Transverse colon (tissue), 4 donors: ENCODE data around the gene ITGB7.

ENCODE experiments used
- POLR2AphosphoS5 ChIP-seq, 3 donors: sonication (generic); formaldehyde crosslinking; IDR thresholded peaks; one replicate each; pipeline ENCODE4 v1.6.1; 2016; ENCODE audit warnings: antibody characterized with exemption in 3 of 3
- TF ChIP-seq, protein P1 (sequence below), 5 experiments: fragments of 200-600 bp in 3 of 5; fragments of 450-650 bp in 2 of 5; sonication (generic) in 3 of 5; IDR thresholded peaks; 1 replicate in 2 of 5; 2 replicates in 3 of 5; pipeline ENCODE4 v1.5.1; 2016 to 2017; ENCODE audit warnings: antibody characterized with exemption in 5 of 5, inconsistent platforms in 3 of 5, mild to moderate bottlenecking in 2 of 5, moderate library complexity in 1 of 5

DNA sequence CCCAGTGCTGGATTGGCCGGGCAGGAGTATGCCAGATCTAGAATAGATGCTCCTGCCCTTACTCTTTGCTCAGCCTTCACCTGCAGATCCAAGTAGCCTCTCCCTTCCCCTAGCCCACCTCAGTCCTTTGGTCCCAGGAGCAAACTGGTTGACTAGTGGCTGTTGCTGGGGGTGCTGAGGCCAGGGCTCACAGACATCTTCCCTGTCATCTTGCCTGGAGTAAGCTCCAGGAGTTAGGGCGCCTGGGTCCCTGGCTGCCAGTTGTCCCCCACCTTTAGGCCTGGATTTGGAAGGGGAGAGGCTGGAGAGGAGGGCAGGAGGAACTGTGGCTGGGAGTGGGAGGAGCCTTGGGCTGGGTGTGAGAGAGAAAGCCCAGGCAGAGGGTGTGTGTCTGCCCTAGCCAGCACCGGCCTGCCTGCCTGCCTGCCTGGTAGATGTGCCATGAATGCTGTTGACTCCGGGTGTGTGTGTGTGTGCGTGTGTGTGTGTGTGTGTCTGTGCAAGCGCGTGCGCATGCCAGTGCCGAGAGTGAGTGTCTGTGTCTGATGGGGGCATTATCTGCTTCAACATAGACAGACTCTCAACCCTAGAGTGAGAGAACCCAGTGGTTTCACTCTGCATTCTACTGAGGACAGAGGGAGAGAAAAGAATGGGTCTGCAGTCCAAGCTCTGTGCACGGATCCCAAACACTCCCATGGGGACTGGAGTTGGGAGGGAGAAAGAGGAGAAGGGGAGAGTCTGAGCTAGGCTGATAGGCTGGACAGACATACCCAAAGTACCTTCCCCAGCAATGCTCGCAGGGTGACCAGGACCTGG, 25.8 kb upstream of the ITGB7 start:
- no peak for TF ChIP-seq POLR2AphosphoS5 (IDR thresholded peaks at IDR 0.05)
- TF ChIP-seq, protein P1, sequence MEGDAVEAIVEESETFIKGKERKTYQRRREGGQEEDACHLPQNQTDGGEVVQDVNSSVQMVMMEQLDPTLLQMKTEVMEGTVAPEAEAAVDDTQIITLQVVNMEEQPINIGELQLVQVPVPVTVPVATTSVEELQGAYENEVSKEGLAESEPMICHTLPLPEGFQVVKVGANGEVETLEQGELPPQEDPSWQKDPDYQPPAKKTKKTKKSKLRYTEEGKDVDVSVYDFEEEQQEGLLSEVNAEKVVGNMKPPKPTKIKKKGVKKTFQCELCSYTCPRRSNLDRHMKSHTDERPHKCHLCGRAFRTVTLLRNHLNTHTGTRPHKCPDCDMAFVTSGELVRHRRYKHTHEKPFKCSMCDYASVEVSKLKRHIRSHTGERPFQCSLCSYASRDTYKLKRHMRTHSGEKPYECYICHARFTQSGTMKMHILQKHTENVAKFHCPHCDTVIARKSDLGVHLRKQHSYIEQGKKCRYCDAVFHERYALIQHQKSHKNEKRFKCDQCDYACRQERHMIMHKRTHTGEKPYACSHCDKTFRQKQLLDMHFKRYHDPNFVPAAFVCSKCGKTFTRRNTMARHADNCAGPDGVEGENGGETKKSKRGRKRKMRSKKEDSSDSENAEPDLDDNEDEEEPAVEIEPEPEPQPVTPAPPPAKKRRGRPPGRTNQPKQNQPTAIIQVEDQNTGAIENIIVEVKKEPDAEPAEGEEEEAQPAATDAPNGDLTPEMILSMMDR (IDR thresholded peaks at IDR 0.05), result no peak
